ENCODE data around the gene DUSP19.
"Not testable (repeated sequence)": the region's sequence is repeated elsewhere in the genome, so short reads cannot be mapped to it uniquely, and the experiment has no call there.

The DUSP19 gene, protein sequence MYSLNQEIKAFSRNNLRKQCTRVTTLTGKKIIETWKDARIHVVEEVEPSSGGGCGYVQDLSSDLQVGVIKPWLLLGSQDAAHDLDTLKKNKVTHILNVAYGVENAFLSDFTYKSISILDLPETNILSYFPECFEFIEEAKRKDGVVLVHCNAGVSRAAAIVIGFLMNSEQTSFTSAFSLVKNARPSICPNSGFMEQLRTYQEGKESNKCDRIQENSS

DNA sequence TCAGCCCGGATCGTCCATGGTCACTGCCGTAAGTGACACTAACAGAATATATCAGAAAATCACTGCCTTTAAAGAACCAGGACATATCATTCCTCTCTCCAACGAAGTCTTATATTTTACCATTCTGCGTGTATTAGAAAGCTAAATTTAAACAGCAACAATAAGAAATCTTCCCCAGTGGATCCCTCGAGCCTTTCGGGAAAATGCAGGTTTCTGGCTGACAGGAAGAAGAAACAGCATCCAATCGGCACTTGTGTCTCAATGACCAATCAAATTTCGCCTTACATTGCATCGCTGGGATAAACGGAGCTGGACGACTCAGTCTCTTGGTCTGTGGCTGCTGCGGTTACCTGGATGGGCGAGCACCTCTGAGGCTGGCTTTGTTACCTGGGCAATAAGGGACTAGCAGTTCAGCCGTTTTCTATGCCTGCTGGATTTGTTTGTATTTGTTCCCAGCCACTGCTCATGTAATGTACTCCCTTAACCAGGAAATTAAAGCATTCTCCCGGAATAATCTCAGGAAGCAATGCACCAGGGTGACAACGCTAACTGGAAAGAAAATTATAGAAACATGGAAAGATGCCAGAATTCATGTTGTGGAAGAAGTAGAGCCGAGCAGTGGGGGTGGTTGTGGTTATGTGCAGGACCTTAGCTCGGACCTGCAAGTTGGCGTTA, at the start of gene DUSP19:
Gene DUSP19 (plus strand): TSS at position 284 of the 675 bp plus-strand sequence. CDS start 187 bp downstream, at position 471.
- DNase-seq = peak; percentile 97

DNA sequence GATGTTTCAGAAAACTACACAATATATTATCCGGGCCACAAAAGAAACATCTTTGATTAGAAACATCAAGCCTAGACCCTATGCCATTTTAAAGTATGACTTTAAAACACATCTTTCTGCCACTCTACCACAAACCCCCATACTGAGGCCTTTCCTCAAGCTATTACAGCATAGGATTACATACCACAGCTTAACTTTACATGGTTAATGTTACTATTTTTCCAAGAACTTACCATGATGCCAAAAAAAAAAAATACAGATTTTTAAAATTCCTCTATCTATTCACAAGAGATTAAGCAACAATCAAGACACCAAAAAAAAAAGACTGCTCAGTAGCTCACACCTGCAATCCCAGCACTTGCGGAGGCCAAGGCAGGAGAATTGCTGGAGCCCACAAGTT, 49.3 kb upstream of the DUSP19 start:
- DNase-seq = no peak

DNA sequence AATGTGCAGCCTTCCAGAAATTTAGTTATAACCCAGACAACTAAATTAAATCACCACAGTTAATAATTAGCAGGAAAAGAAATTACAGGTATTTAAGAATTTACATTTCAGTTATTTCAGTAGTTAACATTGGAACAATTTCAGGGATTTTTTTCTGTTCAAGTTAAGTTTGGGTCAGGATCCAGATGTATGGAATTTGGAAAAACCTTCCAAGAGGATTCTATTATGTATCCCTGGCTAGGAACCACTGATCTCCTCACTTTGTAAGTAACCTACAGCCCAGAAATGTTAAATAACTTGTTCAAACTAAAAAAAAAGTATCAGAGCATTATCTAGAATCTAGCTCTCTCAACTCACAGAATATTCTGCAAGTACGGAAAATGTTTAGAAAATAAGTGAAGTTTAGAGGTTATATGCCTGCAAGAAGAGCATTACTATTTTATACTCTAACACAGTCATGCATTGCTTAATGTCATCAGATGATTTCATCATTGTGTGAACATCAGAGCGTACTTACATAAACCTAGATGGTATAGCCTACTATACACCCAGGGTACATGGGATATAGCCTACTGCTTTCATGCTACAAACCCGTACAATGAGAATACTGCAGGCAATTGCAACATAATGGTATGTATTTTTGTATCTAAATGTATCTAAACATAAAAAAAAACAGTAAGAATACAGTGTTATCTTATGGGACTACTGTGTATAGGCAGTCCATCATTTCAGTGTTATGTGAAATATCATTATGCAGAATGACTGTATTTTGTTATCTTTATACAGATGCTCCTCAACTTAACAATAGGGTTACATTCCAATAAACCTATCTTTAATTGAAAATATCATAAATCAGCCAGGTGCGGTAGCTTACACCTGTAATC, 46.4 kb upstream of the DUSP19 start:
- DNase-seq = no peak

DNA sequence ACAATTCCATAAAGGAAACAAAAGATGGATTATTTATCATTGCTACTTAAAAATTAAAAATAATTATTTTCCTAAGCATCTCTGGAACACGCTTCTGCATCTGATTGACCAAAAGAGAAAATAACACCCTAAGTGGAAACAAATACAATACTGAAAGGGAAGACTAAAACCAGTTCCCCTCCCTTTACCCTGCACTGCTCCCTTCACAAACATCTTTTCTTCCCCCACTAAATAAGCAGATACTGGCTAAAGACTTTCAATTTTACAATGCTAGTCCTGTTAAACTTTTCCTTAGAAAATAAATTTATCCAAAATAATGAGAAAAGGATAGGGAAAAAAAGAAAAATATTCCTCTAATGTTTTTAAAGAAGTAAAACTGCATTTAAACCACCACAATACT, 44.6 kb upstream of the DUSP19 start:
- no peak for DNase-seq

DNA sequence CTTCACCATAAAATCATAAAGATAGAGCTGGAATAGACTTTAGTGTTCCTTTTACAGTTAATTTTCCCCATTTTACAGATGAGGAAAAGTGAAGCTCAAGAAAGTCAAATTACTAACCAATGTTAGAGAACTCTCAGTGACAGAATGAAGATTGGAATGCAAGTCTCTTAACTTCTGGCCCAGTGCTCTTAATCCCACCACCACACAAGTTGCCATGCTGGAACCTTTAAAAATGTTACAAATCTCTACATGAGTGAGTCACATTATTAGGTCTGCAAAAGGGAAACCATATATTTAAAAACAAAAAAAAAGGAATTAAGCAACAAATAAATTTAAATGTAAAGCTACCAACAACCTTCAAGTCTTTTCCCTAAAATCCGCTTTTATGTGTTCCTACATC, 43.7 kb upstream of the DUSP19 start:
- DNase-seq = no peak

DNA sequence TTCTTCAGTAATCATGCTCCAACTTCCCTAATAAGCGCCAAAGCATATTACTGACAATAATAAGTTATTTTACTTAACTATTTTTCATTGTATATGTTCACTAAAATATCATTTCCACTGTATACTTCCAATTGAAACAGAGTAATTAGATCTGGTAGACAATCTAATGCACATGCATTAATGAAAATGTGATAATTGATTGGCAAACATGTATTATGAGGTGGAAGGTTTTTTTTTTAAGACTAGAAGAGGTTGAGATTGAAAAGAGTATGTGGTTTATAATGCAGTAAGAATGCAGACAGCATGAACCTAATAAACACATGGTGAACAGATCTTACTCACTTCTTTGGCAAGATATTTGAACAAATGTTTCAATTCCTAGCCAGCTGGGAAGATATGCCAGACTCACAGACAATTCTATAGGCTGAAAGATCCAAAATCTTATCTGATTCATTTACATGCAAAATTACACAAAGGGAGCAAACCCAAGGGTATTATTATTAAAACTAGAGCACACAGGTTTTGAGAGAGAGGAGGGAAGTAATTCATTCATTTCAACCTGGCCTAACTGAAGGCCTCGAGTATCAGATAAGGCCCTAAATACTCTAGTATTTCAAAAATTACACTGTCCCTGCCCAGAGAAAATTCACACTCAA, 43.1 kb upstream of the DUSP19 start:
- no peak for DNase-seq

DNA sequence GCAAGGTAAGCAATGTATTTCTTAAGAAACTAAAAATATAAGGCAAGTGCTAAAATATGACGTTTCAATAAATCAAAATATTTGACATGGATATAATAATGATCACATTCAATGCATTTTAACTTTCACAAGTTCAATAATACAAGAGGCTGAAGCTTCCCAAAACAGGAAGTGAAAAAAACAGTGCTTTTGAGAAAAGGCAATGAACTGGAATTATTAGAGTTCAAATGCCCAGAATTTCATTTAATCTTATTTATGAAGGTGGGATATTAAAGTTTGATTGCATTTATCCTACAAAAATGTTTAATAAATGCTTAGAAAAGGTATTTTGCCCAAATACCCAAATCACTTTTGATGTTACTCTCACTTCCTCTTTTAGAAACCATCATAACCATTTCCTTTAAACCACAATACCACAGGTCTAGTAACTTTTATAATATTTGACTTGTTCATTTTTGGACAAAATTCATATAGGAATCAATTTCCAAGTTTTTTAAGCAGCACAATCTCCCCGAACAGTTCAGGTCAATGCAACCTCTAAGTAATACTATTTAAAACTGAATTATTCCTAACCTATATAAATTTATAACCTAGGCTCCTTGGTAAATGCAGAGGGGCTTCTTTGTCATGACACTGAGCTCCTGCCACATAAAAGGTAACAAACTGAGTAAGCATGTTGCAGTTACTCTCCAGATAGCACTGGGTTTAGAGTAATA, 42.4 kb upstream of the DUSP19 start:
- no peak for DNase-seq

DNA sequence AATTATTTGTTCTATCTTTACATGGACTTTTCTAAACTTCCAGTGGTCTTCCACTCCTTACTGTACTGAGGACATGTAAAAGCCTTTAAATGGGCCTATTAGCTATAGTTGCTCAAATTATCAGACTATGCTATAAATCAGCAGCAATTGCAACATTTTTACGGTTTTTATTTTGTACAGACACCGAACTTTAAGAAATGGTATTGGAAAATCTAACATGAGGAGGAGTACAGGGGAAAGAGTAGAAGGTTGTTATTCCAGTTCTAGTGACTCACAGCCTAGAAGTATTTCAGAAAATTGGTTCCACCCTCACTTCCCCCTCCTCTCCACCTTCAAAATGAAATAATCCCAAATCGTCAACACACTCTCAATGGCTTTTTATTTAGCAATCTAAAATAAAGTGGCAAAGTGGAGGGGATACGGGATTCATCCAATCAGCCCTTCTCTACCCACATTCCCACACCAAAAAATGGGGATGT, 41.4 kb upstream of the DUSP19 start:
- no peak for DNase-seq

DNA sequence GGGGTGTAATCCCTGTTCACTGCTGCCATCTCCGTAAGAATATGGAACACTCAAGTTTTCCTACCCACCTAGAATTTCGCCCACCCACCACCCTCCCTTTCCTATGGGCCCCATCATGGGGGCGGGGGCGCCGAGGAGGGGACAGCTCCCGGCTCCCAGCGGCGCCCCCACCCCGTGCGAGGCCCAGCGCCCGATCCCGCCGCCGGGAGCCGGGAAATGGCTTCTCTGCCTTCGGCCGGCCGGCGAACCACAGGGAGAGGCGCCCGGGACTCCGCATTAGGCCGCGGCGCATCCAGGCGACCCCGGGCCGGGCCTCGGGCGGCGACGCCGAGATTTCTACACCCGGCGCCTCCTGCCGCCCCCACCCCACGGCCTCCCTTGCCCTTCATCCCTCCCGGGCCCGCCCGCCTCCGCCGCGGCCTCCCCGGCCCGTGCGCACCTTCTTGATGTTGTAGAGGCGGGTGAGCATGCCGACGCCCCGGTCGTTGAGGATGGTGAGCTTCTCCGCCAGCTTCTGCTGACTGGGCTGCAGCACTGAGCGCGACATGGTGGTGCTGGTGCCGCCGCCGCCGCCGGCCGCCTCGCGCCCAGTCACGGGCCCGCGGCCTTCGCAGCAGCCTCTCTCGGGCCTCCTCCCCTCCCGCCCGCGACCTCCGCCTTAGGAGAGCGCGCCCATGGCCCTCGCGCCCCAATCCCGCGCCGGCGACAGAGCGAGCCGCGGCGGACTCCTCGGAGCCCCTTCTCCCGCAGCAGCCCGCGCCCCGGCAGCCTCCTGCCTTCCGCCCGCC, 40.8 kb upstream of the DUSP19 start:
- DNase-seq = peak; percentile 77

DNA sequence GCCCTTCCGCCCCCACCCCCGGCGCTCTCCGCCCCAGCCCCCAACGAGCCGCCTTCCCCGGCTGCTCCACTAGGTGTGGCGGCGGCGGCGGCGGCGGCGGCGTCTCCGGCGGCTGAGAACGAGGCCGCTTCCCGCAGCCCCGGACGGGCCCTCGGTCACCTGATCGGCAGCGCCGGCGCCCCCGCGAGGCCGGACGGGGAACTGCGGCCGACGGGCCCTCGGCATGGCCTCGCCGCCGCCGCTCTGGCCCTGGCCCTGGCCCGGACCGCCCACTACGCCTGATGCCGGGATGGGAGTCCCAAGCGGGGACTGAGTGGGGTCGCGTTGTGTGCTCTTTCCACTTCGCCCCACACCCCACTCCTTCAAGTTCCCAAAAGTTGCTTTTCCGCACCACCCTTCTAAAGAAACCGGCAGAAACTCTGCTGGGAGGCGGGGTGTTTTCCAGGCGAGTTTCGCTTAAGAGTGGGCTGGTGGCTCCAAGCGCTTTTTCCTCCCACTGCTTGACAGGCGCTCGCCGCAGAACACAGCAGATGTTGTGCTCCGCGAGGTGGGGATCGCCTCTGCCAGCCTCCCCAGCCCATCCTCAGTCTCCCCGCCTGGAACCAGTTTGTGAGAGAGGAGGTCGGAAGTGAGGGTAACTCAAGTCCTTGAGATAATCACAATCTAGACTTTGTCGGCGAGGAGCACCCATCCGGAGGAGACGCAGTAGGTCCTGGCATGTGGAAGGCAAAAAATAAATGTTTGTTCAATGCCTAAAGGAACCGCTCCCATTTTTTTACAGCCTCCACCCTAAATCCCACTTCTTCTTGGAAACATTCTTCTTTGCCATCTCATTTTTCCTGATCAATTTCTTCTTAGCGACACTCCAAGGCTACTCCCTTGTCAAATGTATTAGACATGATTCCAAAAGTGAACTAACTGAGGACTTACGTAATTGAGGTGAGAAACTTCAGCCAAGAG, 39.9 kb upstream of the DUSP19 start, which contains the start of gene NCKAP1:
Gene NCKAP1 (minus strand): TSS at position 117 of the 960 bp plus-strand sequence. CDS start 358 bp downstream, outside the sequence.
- peak; percentile 77 for DNase-seq

DNA sequence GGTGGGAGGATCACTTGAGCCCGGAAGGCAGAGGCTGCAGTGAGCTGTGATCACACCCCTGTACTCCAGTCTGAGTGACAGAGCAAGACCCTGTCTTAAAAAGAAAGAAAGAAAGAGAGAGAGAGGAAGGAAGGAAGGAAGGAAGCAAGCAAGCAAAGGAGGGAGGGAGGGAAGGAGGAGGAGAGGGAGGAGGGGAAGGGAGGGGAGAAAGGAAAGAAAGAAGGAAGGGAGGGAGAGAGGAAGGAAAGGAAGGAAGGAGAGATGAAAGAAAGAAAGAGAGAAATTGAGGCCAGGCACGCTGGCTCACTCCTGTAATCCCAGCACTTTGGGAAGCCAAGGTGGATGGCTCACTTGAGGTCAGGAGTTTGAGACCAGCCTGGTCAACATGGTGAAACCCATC, 37.9 kb upstream of the DUSP19 start:
- no peak for DNase-seq

DNA sequence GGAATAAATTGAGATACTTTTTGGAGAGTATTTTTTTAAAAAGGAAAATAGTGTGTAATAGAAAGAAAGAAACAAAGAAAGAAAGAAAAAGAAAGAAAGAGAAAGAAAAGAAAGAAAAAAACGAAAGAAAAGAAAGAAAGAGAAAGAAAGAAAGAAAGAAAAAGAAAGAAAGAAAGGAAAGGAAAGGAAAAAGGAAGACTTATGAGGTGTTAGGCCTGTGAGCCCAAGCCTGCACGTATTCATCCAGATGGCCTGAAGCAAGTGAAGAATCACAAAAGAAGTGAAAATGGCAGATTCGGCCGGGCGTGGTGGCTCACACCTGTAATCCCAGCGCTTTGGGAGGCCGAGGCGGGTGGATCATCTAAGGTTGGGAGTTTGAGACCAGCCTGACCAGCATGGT, 35.0 kb upstream of the DUSP19 start:
- not testable (repeated sequence) for DNase-seq

DNA sequence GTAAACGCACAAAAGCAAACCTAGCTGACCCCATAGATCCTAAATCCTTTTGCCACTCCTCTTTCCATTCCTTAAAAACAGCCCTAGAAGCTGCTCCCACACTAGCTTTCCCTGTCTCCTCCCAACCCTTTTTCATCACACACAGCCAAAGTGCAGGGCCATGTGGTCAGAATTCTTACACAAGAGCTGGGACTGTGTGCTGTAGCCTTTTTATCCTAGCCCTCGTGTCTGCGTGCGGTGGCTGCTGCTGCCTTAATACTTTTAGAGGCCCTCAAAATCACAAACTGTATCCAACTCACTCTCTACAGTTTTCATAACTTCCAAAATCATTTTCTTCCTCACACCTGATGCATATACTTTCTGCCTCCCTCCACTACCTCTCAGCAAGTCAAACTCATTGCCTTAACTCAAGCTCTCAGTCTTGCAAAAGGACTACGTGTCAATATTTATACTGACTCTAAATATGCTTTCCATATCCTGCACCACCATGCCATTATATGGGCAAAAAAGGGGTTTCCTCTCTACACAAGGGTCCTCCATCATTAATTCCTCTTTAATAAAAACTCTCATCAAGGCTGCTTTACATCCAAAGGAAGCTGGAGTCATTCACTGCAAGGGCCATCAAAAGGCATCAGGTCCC, 30.9 kb upstream of the DUSP19 start:
- not testable (repeated sequence) for DNase-seq

DNA sequence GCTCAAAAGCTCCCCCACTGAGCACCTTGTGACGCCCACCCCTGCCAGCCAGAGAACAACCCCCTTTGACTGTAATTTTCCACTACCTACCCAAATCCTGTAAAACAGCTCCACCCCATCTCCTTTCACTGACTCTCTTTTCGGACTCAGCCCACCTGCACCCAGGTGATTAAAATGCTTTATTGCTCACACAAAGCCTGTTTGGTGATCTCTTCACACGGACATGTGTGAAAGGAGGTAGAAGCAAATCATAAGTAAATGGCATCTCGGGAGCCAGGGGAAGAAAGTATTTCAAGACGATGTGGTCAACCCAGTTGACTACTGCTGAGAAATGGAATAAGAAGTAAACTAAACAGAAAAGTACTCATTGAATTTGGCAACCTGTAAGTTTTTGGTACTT, 29.1 kb upstream of the DUSP19 start:
- no peak for DNase-seq

DNA sequence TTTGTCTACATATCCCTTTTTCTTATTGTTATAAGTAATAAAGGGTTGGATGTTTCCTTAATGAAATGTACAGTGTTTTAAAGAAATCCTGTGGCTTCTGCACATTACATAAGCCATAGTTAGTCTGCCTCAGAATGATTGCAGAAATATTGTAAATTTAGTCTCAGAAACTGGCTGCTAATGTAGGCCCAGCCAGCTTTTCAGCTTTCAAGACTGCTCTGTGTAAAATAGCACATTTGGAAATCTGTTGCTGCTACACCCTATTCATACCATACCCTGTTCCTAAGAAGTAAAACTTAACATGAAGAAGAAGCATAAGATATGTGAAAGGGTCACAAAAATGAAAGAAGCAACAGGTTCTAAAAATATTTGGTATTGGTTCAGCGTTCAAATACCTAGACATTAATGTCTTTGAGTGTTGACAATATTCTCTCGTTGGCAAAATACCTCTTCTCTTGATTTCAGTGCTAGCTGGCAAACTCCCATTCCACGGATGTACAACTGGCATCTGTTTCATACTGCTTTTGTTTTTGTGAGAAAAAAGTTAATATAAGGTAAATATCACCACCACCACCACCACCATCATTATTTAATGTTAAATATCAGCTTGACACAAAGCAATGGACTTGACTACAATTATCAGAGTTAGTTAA, 21.1 kb upstream of the DUSP19 start:
- DNase-seq = no peak

DNA sequence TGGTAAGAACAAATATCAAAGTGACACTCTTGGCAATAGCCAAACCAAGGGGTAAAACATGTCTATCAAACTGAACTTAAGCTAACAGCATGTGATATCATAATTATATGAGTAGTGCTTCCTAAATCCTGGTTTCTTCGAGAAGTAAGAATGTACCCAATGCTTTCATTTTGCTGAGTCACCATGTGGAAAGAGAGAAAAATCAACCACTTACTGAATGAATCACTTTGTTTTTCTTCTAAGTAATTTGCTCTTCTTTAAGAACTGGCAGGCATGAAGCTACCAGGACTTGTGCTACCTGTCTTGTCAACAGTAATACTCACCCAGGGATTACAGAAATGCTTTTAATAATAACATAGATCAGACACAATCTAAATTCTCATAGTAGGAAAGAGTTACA, 19.0 kb upstream of the DUSP19 start:
- DNase-seq = no peak

DNA sequence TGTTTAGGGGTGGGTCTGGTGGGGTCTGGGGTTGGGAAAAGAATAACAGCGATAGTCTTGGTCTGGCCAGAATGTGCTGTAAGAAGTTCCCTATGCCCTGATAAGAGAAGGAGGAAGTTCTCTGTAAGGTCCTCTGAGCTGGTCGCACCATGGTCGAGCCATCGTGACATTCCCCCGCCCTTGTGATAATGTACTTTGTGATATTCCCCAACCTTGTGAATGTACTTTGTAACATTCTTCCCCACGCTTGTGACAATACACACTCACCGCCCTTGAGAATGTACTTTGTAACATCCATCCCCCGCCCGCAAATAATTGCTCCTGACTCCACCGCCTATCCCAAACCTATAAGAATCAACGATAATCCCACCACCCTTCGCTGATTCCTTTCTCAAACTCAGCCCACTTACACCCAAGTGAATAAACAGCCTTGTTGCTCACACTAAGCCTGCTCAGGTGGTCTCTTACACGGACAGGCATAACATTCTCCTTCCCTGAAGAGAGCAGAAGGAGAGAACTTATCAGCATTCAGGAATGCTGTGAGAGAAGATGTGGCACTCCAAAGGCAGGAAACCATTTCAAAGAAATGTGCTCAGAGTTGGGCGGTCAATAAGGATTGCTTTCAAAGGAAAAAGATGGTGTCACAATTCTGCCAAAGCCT, 17.8 kb upstream of the DUSP19 start:
- DNase-seq = no peak

DNA sequence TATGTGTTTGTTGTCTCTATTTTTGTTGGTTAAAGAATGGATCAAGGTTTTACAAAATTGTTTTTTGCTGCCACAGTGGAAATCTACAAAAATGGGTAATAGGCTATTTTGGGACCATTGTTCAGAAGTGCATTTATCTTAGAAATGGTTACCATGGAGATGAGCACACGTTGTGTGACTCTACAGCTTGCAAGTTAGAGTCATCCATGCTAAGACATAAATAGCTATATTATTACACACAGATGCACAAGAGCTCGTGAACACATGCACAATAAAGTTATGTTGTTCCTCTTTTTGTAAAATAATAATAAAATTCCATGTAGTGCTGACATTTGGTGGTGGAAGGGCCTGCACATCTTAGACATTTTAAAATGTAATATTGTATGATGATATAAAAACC, 15.5 kb upstream of the DUSP19 start:
- DNase-seq = no peak

DNA sequence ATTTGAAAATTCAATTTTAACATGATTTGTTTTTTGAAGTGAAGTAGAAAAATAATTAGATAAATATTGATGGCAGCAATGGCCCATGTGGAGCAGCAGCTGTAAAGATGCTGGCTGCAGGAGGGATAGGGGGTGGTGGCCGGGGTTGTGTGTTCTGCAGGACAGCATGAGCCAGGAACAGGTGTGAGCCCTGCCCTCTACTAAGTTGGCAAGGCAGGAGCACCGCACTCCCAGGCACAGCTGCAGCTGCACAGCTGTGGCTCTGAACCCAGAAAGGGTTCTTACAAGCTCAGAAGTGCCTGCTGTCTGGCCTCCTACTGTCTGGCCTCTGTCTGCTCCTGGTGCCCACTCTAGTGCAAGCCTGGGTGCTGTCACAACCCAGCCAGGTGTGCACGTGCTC, 10.0 kb upstream of the DUSP19 start:
- DNase-seq = no peak

Measured in NCI-H2171 treated with DMSO at 0.1 percent for 48 hours (cell line).